Measurements from ENCODE around the gene PPA2.

GRCh38 chr4:105400901-105401677 lies 72.8 kb downstream of the PPA2 start:
- TF ChIP-seq, protein P1, sequence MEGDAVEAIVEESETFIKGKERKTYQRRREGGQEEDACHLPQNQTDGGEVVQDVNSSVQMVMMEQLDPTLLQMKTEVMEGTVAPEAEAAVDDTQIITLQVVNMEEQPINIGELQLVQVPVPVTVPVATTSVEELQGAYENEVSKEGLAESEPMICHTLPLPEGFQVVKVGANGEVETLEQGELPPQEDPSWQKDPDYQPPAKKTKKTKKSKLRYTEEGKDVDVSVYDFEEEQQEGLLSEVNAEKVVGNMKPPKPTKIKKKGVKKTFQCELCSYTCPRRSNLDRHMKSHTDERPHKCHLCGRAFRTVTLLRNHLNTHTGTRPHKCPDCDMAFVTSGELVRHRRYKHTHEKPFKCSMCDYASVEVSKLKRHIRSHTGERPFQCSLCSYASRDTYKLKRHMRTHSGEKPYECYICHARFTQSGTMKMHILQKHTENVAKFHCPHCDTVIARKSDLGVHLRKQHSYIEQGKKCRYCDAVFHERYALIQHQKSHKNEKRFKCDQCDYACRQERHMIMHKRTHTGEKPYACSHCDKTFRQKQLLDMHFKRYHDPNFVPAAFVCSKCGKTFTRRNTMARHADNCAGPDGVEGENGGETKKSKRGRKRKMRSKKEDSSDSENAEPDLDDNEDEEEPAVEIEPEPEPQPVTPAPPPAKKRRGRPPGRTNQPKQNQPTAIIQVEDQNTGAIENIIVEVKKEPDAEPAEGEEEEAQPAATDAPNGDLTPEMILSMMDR (IDR thresholded peaks at IDR 0.05): no peak
- no peak for TF ChIP-seq POLR2AphosphoS5 (IDR thresholded peaks at IDR 0.05)
- TF ChIP-seq EP300 (IDR thresholded peaks at IDR 0.05): no peak
- TF ChIP-seq POLR2A (IDR thresholded peaks at IDR 0.05): no peak
